ENCODE data around the gene PRCD.

Gene PRCD

GRCh38 chr17:76542566-76542971 lies 2.7 kb downstream of the PRCD start:
- DNase-seq: no peak

- DNase-seq: no peak
Measured at GRCh38 chr17:76542984-76543383, 3.1 kb downstream of the PRCD start.

GRCh38 chr17:76543482-76543825 lies 3.6 kb downstream of the PRCD start:
- DNase-seq: no peak

GRCh38 chr17:76543826-76544545 lies 4.1 kb downstream of the PRCD start:
- DNase-seq: no peak

GRCh38 chr17:76544546-76545365 lies 4.9 kb downstream of the PRCD start:
- no peak for DNase-seq

- DNase-seq: no peak
Measured at GRCh38 chr17:76545918-76546555, 6.2 kb downstream of the PRCD start.

- no peak for DNase-seq
Measured at GRCh38 chr17:76546556-76547182, 6.8 kb downstream of the PRCD start.

- DNase-seq: peak; percentile 76 to 85
Measured at GRCh38 chr17:76547183-76547641, 7.4 kb downstream of the PRCD start.

GRCh38 chr17:76547642-76548202 lies 7.9 kb downstream of the PRCD start:
- no peak for DNase-seq

- no peak for DNase-seq
Measured at GRCh38 chr17:76548378-76549214, 8.8 kb downstream of the PRCD start.

GRCh38 chr17:76549215-76549518 lies 9.3 kb downstream of the PRCD start:
- no peak for DNase-seq

GRCh38 chr17:76549539-76549938 lies 9.7 kb downstream of the PRCD start:
- DNase-seq: no peak

GRCh38 chr17:76550712-76551615 lies 11.1 kb downstream of the PRCD start:
- DNase-seq: no peak

- DNase-seq: no peak
Measured at GRCh38 chr17:76551685-76552084, 11.8 kb downstream of the PRCD start.

GRCh38 chr17:76553178-76553908 lies 13.5 kb downstream of the PRCD start:
- no peak for DNase-seq

GRCh38 chr17:76554131-76554530 lies 14.3 kb downstream of the PRCD start:
- peak in 1 of 2 experiments; percentile 49 for DNase-seq

- no peak for DNase-seq
Measured at GRCh38 chr17:76556765-76557367, 17.0 kb downstream of the PRCD start.

- DNase-seq: peak; percentile 99
Measured at GRCh38 chr17:76557368-76558197, 17.7 kb downstream of the PRCD start.
